HCT116 (cell line): ENCODE data around the gene ANO3. TPM values are rescaled to one million over a fixed set of nuclear protein-coding genes. Genes with fewer than 3 reads are reported as not detected.

Experiments used
- ATAC-seq: fragments of 200-7000 bp; cut with Tn5 transposase; 2 replicates; pipeline ENCODE4 v1.9.1; 2020; ENCODE audit warnings: mild to moderate bottlenecking, moderate library complexity
- BruUV-seq: library from RNA; stranded (reverse); fragments of 400-500 nt; replicated peaks from 2 replicates; lab custom pipeline; 2021; lab: Mats Ljungman, UMichigan
- CTCF ChIA-PET: fragments of 300-600 bp; sonication (Branson Sonifier 250); formaldehyde crosslinking; loops from one replicate; lab custom pipeline; 2021; ENCODE audit warnings: antibody characterized with exemption; lab: Charles Lee
- POLR2A ChIA-PET: fragments of 300-600, 350-600 bp; sonication (Branson Sonifier 250); formaldehyde crosslinking; loops from one replicate; lab custom pipeline; 2021; ENCODE audit warnings: antibody characterized with exemption; lab: Charles Lee
- RAD21 ChIA-PET, 2 experiments: fragments of 300-600 bp; sonication (Branson Sonifier 250); formaldehyde crosslinking; loops; one replicate each; lab custom pipeline; 2023; ENCODE audit warnings: low total read pairs in 2 of 2; ENCODE audit not compliant: uncharacterized antibody in 2 of 2, unreplicated experiment in 2 of 2, low non-redundant PET in 1 of 2; lab: Charles Lee
- DNase-seq: peaks from one replicate; pipeline ENCODE4 v3.0.0-alpha.2; 2010; ENCODE audit warnings: low read depth, low spot score
- H2AFZ ChIP-seq: fragments of 200-600 bp; shearing (Covaris generic), sonication (generic); 2 replicates; pipeline ENCODE4 v1.6.1; 2017; ENCODE audit warnings: low read depth, mixed run types, mixed read lengths, antibody characterized with exemption, low read length; ENCODE audit not compliant: poor library complexity, severe bottlenecking
- H3K27ac ChIP-seq: 2 replicates; pipeline ENCODE4 v1.5.1; 2012; ENCODE audit warnings: low read depth, low read length
- H3K27me3 ChIP-seq: fragments of 200-600 bp; sonication (generic); 2 replicates; pipeline ENCODE4 v1.6.1; 2016; ENCODE audit warnings: mixed run types, low read length, mixed read lengths; ENCODE audit not compliant: insufficient read depth
- H3K36me3 ChIP-seq, 2 experiments: fragments of 200-500 bp in 1 of 2; fragments of 200-600 bp in 1 of 2; sonication (Bioruptor generic) in 1 of 2; sonication (generic) in 1 of 2; 2 replicates each; pipeline versions ENCODE4 v1.5.1 to v1.6.1; 2014 to 2016; ENCODE audit warnings: low read length in 2 of 2, inconsistent platforms in 1 of 2, mixed read lengths in 1 of 2, mixed run types in 1 of 2; ENCODE audit not compliant: insufficient read depth in 2 of 2, control insufficient read depth in 1 of 2
- H3K4me1 ChIP-seq, 2 experiments: fragments of 200-600 bp in 1 of 2; sonication (generic) in 1 of 2; 2 replicates each; pipeline versions ENCODE4 v1.5.1 to v1.6.1; 2012 to 2017; ENCODE audit warnings: low read length in 2 of 2, inconsistent platforms in 1 of 2, mild to moderate bottlenecking in 1 of 2, mixed read lengths in 1 of 2, mixed run types in 1 of 2, moderate library complexity in 1 of 2; ENCODE audit not compliant: insufficient read depth in 2 of 2, control insufficient read depth in 1 of 2
- H3K4me2 ChIP-seq: fragments of 200-600 bp; sonication (generic); 2 replicates; pipeline ENCODE4 v1.6.1; 2017; ENCODE audit warnings: mixed run types, low read length, mixed read lengths
- H3K4me3 ChIP-seq, 2 experiments: fragments of 200-600 bp in 1 of 2; sonication (generic) in 1 of 2; replicated peaks in 1 of 2; 2 replicates each; pipeline ENCODE4 v1.5.1; 2011 to 2016; ENCODE audit warnings: low read length in 2 of 2, control low read depth in 1 of 2, low read depth in 1 of 2, mild to moderate bottlenecking in 1 of 2, mixed read lengths in 1 of 2, mixed run types in 1 of 2
- H3K79me2 ChIP-seq: fragments of 200-600 bp; sonication (generic); 2 replicates; pipeline ENCODE4 v1.6.1; 2017; ENCODE audit warnings: mild to moderate bottlenecking, mixed run types, low read length, moderate library complexity, mixed read lengths; ENCODE audit not compliant: insufficient read depth
- H3K9ac ChIP-seq: fragments of 200-600 bp; sonication (generic); 2 replicates; pipeline ENCODE4 v1.6.1; 2016; ENCODE audit warnings: low read length, mixed read lengths
- H3K9me2 ChIP-seq: fragments of 200-600 bp; sonication (generic), shearing (Covaris generic); 2 replicates; pipeline ENCODE4 v1.6.1; 2017; ENCODE audit warnings: mixed run types, mild to moderate bottlenecking, moderate library complexity; ENCODE audit not compliant: insufficient read depth
- H3K9me3 ChIP-seq, 2 experiments: fragments of 200-500 bp in 1 of 2; fragments of 200-600 bp in 1 of 2; sonication (Bioruptor generic) in 1 of 2; sonication (generic) in 1 of 2; 2 replicates each; pipeline ENCODE4 v1.6.1; 2014 to 2017; ENCODE audit warnings: low read length in 2 of 2, mixed read lengths in 2 of 2, inconsistent platforms in 1 of 2, low read depth in 1 of 2, mild to moderate bottlenecking in 1 of 2, mixed run types in 1 of 2, moderate library complexity in 1 of 2; ENCODE audit not compliant: control insufficient read depth in 1 of 2, insufficient read depth in 1 of 2
- H4K20me1 ChIP-seq: fragments of 200-600 bp; sonication (generic), shearing (Covaris generic); 2 replicates; pipeline ENCODE4 v1.6.1; 2017; ENCODE audit warnings: mixed run types, mild to moderate bottlenecking, moderate library complexity; ENCODE audit not compliant: insufficient read depth
- CEBPB ChIP-seq: IDR thresholded peaks from 2 replicates; pipeline ENCODE4 v1.6.1; 2012; ENCODE audit warnings: low read depth
- ELF1 ChIP-seq: IDR thresholded peaks from 2 replicates; pipeline ENCODE4 v1.6.1; 2012; ENCODE audit warnings: low read depth, borderline replicate concordance
- EZH2 ChIP-seq: fragments of 200-600 bp; sonication (generic); IDR thresholded peaks from 2 replicates; pipeline ENCODE4 v1.6.1; 2017; ENCODE audit warnings: antibody characterized with exemption, mixed run types
- EZH2phosphoT487 ChIP-seq: fragments of 200-600 bp; IDR thresholded peaks from 2 replicates; pipeline ENCODE4 v1.6.1; 2018; ENCODE audit warnings: antibody characterized with exemption, borderline replicate concordance
- FOSL1 ChIP-seq: IDR thresholded peaks from 2 replicates; pipeline ENCODE4 v1.6.1; 2012; ENCODE audit warnings: low read depth
- JUND ChIP-seq: IDR thresholded peaks from 2 replicates; pipeline ENCODE4 v1.6.1; 2012
- POLR2AphosphoS5 ChIP-seq: IDR thresholded peaks from 2 replicates; pipeline ENCODE4 v1.6.1; 2011; ENCODE audit warnings: mild to moderate bottlenecking, low read depth, low read length, moderate library complexity
- RAD21 ChIP-seq: IDR thresholded peaks from 2 replicates; pipeline ENCODE4 v1.6.1; 2012; ENCODE audit warnings: low read depth, mild to moderate bottlenecking
- SIN3A ChIP-seq: IDR thresholded peaks from 2 replicates; pipeline ENCODE4 v1.6.1; 2012; ENCODE audit warnings: low read depth
- SP1 ChIP-seq: IDR thresholded peaks from 2 replicates; pipeline ENCODE4 v1.6.1; 2012; ENCODE audit warnings: low read depth
- TCF7L2 ChIP-seq: IDR thresholded peaks from 2 replicates; pipeline ENCODE4 v1.7.0; 2011; ENCODE audit warnings: borderline replicate concordance, inconsistent platforms; ENCODE audit not compliant: insufficient read depth, insufficient read length; ENCODE audit errors: extremely low read depth
- ZFX ChIP-seq: fragments of 450-650 bp; IDR thresholded peaks from 2 replicates; pipeline ENCODE4 v1.6.1; 2017
- ZNF274 ChIP-seq: fragments of 200-500 bp; sonication (Bioruptor generic); IDR thresholded peaks from 2 replicates; pipeline ENCODE4 v1.6.1; 2014; ENCODE audit warnings: mild to moderate bottlenecking, low read depth, low read length, inconsistent platforms
- intact Hi-C: fragments of 100-400 bp; cut with micrococcal nuclease; formaldehyde crosslinking; loops from 2 replicates; pipeline ENCODE4 v1.10.0; 2022
- total RNA-seq: library from RNA; stranded (reverse); gene quantifications from one replicate; pipeline ENCODE4 v1.2.1, GENCODE V29; 2021; ENCODE audit not compliant: unreplicated experiment
- TF ChIP-seq, protein P1 (sequence below): IDR thresholded peaks from 2 replicates; pipeline ENCODE4 v1.6.1; 2011; ENCODE audit warnings: mild to moderate bottlenecking, low read length, moderate library complexity; ENCODE audit not compliant: insufficient replicate concordance; ENCODE audit errors: extremely low read depth
- TF ChIP-seq, protein P2 (sequence below): IDR thresholded peaks from 2 replicates; pipeline ENCODE4 v1.6.1; 2012; ENCODE audit warnings: low read depth

Gene ANO3
- total RNA-seq, 1 experiment from 2014 or later = not detected

DNA sequence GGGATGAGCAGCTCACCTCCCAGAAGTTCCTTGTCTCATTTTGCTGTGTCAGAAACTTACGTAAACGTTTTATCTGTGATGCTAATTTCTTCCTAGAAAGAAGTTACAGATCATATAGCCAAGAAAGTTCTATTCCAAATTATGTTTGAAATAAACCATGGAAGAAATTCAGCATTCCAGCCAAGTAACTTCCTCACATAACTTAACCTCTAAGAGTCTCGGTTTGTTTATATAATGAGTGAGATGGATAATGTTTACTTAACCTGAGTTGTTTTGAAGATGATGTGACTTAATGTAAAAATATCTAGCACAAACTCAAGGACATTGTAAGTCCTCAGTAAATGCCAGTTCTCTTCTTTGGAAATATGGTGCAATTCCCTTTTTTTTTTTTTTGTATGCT lies 249.0 kb downstream of the ANO3 start (continued):
- TF ChIP-seq POLR2AphosphoS5 (no peak), SP1 (no peak), ZNF274 (no peak), TCF7L2 (no peak)

DNA sequence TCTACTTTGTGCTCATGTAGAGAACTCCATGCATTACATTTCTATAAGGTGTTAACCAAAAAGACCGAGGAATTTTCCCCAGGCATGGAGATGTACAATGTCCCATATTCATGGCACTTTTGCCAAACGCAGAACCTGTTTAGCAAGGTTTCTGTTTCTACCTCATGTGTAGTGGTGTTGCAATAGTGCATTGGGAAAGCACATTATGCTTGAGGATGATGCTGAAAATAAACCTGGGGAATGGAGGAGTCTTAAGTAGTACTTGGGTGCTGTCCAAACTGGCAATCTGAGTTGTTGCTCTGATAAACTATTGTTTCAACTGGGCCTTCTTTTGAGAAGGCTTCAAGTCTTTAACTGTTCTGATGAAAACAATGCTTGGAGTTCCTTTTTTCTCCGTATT lies 251.6 kb downstream of the ANO3 start:
- Histone ChIP-seq H3K9me3 (peaks cover 10 to 11% of the 10 kb centered on the region in 2 experiments; a peak in 2 of 4 replicates), H3K36me3 (no peaks in the 10 kb centered on the region), H3K79me2 (no peaks in the 10 kb centered on the region), H3K9me2 (no peaks in the 10 kb centered on the region), H3K4me1 (no peaks in the 10 kb centered on the region), H3K4me3 (no peak overlapping the region), H3K9ac (no peak overlapping the region), H3K27ac (no peak overlapping the region), H2AFZ (no peak overlapping the region), H3K4me2 (no peak overlapping the region), H4K20me1 (no peaks in the 10 kb centered on the region), H3K27me3 (no peaks in the 10 kb centered on the region)
- BruUV-seq = no TSS peak
- DNase-seq (no peak), ATAC-seq (no peak)
- POLR2A ChIA-PET = no interaction called here
- TF ChIP-seq ZFX (no peak), EZH2 (no peak), SIN3A (no peak), ZNF274 (no peak)
- RAD21 ChIA-PET = no interaction called here
- CTCF ChIA-PET = no interaction called here
- intact Hi-C loops = no loop called here

DNA sequence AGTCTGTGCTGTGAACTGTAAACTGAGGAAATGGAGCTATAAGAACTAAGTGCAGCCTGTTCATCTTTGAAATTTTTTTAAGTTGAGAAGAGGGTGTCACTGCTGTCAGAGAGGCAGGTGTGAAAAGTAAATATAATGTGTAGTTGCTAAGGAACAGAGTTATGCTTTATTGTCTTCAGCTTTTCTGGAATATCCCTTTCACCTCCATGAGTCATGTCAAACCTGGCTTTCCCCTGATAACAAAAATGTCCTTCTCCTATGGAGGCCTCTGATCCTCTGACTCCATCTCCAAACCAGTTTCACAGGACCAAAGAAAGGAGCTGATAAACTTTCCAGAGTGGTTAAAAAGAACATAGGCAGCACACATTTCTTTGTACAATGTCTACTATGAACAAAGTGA lies 252.9 kb downstream of the ANO3 start:
- Histone ChIP-seq H4K20me1 (no peaks in the 10 kb centered on the region), H3K4me1 (no peaks in the 10 kb centered on the region), H3K9me3 (peaks cover 10 to 16% of the 10 kb centered on the region in 2 experiments; a peak in 3 of 4 replicates), H3K4me3 (no peak overlapping the region), H3K27me3 (no peaks in the 10 kb centered on the region), H2AFZ (no peak overlapping the region), H3K36me3 (no peaks in the 10 kb centered on the region), H3K79me2 (no peaks in the 10 kb centered on the region), H3K27ac (no peak overlapping the region), H3K9ac (no peak overlapping the region), H3K9me2 (no peaks in the 10 kb centered on the region), H3K4me2 (no peak overlapping the region)
- DNase-seq = no peak
- CTCF ChIA-PET = no interaction called here
- BruUV-seq = no TSS peak
- no peak for ATAC-seq
- RAD21 ChIA-PET = no interaction called here
- intact Hi-C loops = no loop called here
- POLR2A ChIA-PET = no interaction called here
- TF ChIP-seq TCF7L2 (no peak), CEBPB (no peak), JUND (no peak), FOSL1 (no peak), RAD21 (no peak), POLR2AphosphoS5 (no peak), EZH2phosphoT487 (no peak), ELF1 (no peak)
- TF ChIP-seq, protein P1, sequence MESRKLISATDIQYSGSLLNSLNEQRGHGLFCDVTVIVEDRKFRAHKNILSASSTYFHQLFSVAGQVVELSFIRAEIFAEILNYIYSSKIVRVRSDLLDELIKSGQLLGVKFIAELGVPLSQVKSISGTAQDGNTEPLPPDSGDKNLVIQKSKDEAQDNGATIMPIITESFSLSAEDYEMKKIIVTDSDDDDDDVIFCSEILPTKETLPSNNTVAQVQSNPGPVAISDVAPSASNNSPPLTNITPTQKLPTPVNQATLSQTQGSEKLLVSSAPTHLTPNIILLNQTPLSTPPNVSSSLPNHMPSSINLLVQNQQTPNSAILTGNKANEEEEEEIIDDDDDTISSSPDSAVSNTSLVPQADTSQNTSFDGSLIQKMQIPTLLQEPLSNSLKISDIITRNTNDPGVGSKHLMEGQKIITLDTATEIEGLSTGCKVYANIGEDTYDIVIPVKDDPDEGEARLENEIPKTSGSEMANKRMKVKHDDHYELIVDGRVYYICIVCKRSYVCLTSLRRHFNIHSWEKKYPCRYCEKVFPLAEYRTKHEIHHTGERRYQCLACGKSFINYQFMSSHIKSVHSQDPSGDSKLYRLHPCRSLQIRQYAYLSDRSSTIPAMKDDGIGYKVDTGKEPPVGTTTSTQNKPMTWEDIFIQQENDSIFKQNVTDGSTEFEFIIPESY = no peak
- TF ChIP-seq, protein P2, sequence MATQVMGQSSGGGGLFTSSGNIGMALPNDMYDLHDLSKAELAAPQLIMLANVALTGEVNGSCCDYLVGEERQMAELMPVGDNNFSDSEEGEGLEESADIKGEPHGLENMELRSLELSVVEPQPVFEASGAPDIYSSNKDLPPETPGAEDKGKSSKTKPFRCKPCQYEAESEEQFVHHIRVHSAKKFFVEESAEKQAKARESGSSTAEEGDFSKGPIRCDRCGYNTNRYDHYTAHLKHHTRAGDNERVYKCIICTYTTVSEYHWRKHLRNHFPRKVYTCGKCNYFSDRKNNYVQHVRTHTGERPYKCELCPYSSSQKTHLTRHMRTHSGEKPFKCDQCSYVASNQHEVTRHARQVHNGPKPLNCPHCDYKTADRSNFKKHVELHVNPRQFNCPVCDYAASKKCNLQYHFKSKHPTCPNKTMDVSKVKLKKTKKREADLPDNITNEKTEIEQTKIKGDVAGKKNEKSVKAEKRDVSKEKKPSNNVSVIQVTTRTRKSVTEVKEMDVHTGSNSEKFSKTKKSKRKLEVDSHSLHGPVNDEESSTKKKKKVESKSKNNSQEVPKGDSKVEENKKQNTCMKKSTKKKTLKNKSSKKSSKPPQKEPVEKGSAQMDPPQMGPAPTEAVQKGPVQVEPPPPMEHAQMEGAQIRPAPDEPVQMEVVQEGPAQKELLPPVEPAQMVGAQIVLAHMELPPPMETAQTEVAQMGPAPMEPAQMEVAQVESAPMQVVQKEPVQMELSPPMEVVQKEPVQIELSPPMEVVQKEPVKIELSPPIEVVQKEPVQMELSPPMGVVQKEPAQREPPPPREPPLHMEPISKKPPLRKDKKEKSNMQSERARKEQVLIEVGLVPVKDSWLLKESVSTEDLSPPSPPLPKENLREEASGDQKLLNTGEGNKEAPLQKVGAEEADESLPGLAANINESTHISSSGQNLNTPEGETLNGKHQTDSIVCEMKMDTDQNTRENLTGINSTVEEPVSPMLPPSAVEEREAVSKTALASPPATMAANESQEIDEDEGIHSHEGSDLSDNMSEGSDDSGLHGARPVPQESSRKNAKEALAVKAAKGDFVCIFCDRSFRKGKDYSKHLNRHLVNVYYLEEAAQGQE = no peak
